ENCODE results near the gene CTNND2. TPM values are rescaled to one million over a fixed set of nuclear protein-coding genes. Genes with fewer than 3 reads are reported as not detected.

The CTNND2 gene
- total RNA-seq, 1 donor from 2014 or later, result 10.1 TPM

GRCh38 chr5:10981932-10982331, 922.3 kb downstream of the CTNND2 start:
- intact Hi-C loops (cut with DNase I), result no loop called here
- no peak for ATAC-seq
- DNase-seq (ENCODE audit: low spot score), result no peak

- DNase-seq (ENCODE audit: low spot score) (no peak), ATAC-seq (no peak)
- intact Hi-C loops (cut with DNase I), result no loop called here
Observed at GRCh38 chr5:10977011-10977410, 927.2 kb downstream of the CTNND2 start.

- DNase-seq (ENCODE audit: low spot score), result no peak
- intact Hi-C loops (cut with DNase I), result no loop called here
- no peak for ATAC-seq
Observed at GRCh38 chr5:10975945-10976344, 928.3 kb downstream of the CTNND2 start.

- intact Hi-C loops (cut with DNase I), result no loop called here
- DNase-seq (ENCODE audit: low spot score) (no peak), ATAC-seq (no peak)
Observed at GRCh38 chr5:10974850-10975249, 929.4 kb downstream of the CTNND2 start.

GRCh38 chr5:10973316-10973715, 930.9 kb downstream of the CTNND2 start:
- ATAC-seq, result no peak
- no peak for DNase-seq (ENCODE audit: low spot score)
- intact Hi-C loops (cut with DNase I), result no loop called here

GRCh38 chr5:10969684-10970180, 934.5 kb downstream of the CTNND2 start:
- DNase-seq (ENCODE audit: low spot score) (no peak), ATAC-seq (no peak)
- intact Hi-C loops (cut with DNase I), result no loop called here

- intact Hi-C loops (cut with DNase I), result no loop called here
- DNase-seq (ENCODE audit: low spot score) (no peak), ATAC-seq (no peak)
Observed at GRCh38 chr5:10964806-10965205, 939.4 kb downstream of the CTNND2 start.

- ATAC-seq (no peak), DNase-seq (ENCODE audit: low spot score) (no peak)
- intact Hi-C loops (cut with DNase I), result no loop called here
Observed at GRCh38 chr5:10958728-10959127, 945.5 kb downstream of the CTNND2 start.

- DNase-seq (ENCODE audit: low spot score) (no peak), ATAC-seq (no peak)
- intact Hi-C loops (cut with DNase I), result no loop called here
Observed at GRCh38 chr5:10949856-10950630, 954.2 kb downstream of the CTNND2 start.

- intact Hi-C loops (cut with DNase I), result no loop called here
- DNase-seq (ENCODE audit: low spot score) (no peak), ATAC-seq (no peak)
Observed at GRCh38 chr5:10946050-10946449, 958.2 kb downstream of the CTNND2 start.

GRCh38 chr5:10941900-10942299, 962.3 kb downstream of the CTNND2 start:
- DNase-seq (ENCODE audit: low spot score) (no peak), ATAC-seq (no peak)
- intact Hi-C loops (cut with DNase I), result no loop called here

GRCh38 chr5:10936081-10936855, 968.0 kb downstream of the CTNND2 start:
- ATAC-seq (no peak), DNase-seq (ENCODE audit: low spot score) (no peak)
- intact Hi-C loops (cut with DNase I), result no loop called here

GRCh38 chr5:10935536-10935935, 968.7 kb downstream of the CTNND2 start:
- ATAC-seq (no peak), DNase-seq (ENCODE audit: low spot score) (no peak)
- intact Hi-C loops (cut with DNase I), result no loop called here

- DNase-seq (ENCODE audit: low spot score) (no peak), ATAC-seq (no peak)
- intact Hi-C loops (cut with DNase I), result no loop called here
Observed at GRCh38 chr5:10934783-10935355, 969.4 kb downstream of the CTNND2 start.

GRCh38 chr5:10933121-10933520, 971.1 kb downstream of the CTNND2 start:
- DNase-seq (ENCODE audit: low spot score), result no peak
- no peak for ATAC-seq
- intact Hi-C loops (cut with DNase I), result no loop called here

- intact Hi-C loops (cut with DNase I), result no loop called here
- DNase-seq (ENCODE audit: low spot score), result no peak
- ATAC-seq, result no peak
Observed at GRCh38 chr5:10932426-10932825, 971.8 kb downstream of the CTNND2 start.

- intact Hi-C loops (cut with DNase I), result no loop called here
- DNase-seq (ENCODE audit: low spot score), result no peak
- no peak for ATAC-seq
Observed at GRCh38 chr5:10927608-10928007, 976.6 kb downstream of the CTNND2 start.

GRCh38 chr5:10923310-10923709, 980.9 kb downstream of the CTNND2 start:
- DNase-seq (ENCODE audit: low spot score) (no peak), ATAC-seq (no peak)
- intact Hi-C loops (cut with DNase I), result no loop called here
